Hematopoietic multipotent progenitor cell treated with erythropoietin and hydrocortisone succinate and interleukin-3 and kit ligand, for 8 days (in vitro differentiated cells): ENCODE measurements around the gene NKTR.
A peak's percentile ranks its signal among the peaks of the same experiment; 100 is the strongest.
"Not testable (repeated sequence)": the region's sequence is repeated elsewhere in the genome, so short reads cannot be mapped to it uniquely, and the experiment has no call there.

Experiments
- DNase-seq: peaks from one replicate; pipeline ENCODE4 v3.0.0-alpha.2; 2015

NKTR gene

GRCh38 chr3:42600111-42600957 is at the start of gene NKTR:
NKTR (plus strand) TSS chr3:42600686; CDS start chr3:42601007, 321 bp downstream.
- DNase-seq, result peak; percentile 98

DNA sequence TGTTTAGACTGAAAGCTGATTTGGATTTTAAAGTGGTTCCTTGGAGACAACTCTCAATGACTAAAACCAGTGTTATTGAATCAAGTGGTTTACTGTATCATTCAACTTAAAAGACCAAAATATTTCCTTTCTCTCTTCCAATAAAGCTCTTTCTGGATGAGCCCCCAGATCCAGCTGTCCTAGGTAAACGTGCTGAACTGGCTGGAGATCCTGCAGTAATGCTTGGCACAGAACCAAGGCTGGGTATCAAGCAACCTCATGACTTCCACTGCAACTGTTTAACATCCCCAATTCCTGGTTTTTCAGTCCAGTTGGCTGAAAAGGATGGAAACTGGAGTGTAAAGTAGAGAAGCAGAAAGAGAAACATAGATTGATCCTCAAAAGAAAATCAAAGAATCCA is 47.7 kb upstream of the NKTR start:
- DNase-seq, result no peak

- no peak for DNase-seq
Observed at GRCh38 chr3:42556089-42556632, 44.3 kb upstream of the NKTR start.

DNA sequence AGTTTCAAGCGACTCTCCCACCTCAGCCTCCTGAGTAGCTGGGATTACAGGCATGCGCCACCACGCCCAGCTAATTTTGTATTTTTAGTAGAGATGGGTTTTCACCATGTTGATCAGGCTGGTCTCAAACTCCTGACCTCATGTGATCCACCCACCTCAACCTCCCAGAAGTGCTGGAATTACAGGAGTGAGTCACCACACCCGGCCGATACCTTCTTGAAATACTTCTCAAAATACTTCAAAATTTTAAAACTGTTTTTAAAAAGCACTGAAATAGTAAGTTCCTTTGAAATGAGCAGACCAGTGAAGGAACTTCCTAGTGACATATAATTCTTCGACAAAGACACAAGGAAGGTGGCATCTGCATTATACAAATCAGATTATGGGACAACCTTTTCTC is 43.7 kb upstream of the NKTR start:
- DNase-seq, result not testable (repeated sequence)

DNA sequence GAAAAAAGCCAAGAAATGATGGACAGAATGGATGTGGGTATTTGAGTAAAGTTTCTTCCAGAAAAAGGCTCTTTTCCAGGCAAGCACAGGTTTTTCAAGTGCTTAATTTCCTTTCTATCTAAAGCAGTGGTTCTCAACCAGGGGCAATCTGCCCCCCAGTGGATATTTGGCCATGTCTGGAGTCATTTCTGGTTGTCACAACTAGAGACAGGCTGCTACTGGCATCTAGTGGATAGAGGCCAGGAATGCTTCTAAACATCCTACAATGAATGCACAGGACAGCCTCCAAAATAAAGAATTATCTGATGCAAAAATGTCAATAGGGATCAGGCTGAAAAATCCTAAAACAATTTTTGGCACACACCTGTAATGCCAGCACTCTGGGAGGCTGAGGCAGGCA is 42.6 kb upstream of the NKTR start:
- DNase-seq, result peak; percentile 31

DNA sequence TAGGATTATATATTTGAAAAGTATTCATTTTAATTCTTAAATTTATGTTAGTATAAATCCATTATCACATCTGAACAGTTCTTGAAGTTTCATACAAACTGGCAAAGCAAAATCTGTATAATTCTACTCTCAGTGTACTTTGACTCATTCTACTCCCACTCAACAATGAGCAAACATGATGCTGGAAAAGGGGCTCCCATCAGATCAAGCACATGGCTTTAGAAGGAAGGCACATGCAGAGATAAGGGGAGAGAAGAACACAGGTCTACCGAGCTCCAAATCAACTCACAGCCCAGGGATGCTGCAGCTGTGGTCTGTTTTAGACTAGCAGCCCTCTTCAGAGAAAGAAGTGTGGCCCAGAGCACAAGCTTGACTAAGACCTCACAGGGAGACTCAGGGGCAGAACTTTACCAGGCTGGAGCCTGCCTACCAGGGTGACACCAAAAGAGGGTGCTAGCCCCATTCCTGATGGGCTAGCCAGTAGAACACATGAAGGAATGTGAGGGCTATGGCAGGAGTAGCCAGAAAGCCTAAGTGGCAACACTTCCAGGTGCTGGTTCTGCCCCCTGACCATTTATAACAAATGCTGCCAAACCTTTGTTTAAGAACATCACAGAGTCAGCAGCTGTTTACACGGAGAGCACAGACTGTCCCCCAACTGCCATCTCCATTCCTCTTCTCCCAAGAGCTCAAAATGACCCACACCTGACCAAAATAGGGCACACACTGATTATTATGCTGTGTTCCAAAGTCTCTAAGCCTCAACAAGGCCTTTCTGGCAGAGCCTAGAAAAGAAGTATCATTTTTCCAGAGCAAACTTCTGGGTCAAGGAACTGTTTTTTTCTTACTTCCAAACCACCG is 38.2 kb upstream of the NKTR start:
- DNase-seq, result no peak

DNA sequence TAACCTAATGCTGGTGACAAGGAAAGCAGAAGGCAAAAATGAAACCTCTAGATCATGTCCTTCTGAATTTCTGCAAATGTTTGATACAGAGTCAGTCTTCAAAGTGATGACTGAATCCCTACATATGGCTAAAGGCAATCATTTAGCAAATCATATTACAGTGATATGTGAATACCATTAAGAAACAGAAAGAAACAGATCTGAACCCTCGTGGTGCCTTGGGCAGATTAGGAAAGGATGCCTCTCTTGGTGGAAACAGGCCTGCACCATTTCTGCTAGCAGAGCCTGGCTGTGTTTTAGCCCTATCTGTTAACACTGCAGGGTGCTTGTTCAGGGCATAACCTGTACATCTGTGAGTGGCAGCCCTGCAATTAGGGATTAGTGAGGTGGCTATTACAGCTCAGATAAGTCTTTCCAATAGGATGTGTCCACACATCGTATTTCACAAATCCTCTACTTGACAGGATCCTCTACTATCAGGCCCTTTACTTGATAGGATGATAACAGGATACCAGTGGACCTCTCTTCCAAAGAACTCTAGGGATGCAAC is 30.8 kb upstream of the NKTR start:
- DNase-seq, result no peak

DNA sequence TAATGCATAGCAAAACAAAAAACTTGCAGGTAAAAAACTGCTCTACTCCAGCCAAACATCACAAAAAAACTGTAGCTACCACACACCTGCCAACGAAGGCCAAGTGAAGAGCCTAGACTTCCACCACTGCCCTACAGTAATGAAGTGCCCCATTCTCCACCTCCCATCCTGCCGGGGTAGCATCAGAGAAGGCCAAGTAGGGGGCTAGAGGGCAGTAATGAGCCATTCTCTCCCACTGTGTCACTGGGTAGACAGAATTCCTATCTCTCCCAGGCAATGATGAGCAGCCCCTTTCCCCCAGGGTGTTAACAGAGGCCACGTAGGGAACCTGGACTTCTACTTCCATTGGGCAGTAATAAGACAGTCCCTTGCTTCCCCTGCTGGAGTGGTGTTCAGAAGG is 28.2 kb upstream of the NKTR start:
- DNase-seq, result peak; percentile 57

GRCh38 chr3:42575137-42575741 is 25.2 kb upstream of the NKTR start:
- DNase-seq, result no peak

GRCh38 chr3:42578054-42578453 is 22.4 kb upstream of the NKTR start:
- DNase-seq, result no peak

DNA sequence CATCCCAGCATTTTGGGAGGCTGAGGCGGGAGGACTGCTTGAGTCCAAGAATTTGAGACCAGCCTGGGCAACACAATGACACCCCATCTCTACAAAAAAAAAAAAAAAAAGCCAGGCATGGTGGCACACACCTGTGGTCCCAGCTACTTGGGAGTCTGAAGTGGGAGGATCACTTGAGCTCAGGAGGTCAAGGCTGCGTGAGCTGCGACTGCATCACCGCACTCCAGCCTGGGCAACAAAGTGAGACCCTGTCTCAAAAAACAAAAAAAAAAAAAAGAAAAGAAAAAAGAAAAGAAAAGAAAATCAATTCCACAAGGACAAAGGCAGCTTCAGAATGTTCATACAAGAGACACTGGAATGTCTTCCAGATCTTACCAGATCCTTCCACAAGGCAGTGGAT is 21.1 kb upstream of the NKTR start:
- not testable (repeated sequence) for DNase-seq

GRCh38 chr3:42581400-42581708 is 19.1 kb upstream of the NKTR start:
- DNase-seq, result no peak

- DNase-seq, result peak; percentile 97
Observed at GRCh38 chr3:42581709-42582473, 18.6 kb upstream of the NKTR start, which contains the start of gene SEC22C. SEC22C (minus strand) TSS chr3:42581967; CDS start chr3:42569046, 12,921 bp downstream.

DNA sequence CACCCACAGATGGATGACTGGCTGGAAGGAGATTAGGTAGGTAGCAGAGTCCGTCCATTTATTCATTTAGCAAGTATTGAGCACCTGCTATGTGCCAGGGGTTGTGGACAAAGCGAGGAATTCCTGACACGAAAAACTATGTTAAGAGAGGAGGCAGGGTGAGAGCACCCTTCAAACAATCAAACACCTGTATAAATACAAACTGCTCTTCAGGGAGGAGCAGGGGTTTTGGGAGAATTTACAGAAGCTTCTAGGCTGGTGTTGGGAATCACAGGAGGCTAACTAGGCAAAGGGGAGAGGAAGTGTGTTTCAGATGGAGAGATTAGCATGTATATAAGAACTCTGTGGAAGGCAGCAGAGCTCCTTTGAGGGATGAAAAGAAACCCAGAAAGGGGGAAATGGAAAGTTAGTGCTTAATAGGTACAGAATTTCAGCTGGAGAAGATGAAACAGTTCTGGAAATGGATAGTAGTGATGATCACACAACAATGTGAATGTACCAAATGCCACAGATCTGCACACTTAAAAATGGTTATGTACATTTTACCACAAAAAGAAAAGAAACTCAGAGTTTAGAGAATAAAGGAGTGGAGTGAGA is 17.9 kb upstream of the NKTR start:
- DNase-seq, result no peak

GRCh38 chr3:42588625-42589024 is 11.9 kb upstream of the NKTR start:
- DNase-seq, result no peak

- no peak for DNase-seq
Observed at GRCh38 chr3:42589382-42590109, 10.9 kb upstream of the NKTR start.

DNA sequence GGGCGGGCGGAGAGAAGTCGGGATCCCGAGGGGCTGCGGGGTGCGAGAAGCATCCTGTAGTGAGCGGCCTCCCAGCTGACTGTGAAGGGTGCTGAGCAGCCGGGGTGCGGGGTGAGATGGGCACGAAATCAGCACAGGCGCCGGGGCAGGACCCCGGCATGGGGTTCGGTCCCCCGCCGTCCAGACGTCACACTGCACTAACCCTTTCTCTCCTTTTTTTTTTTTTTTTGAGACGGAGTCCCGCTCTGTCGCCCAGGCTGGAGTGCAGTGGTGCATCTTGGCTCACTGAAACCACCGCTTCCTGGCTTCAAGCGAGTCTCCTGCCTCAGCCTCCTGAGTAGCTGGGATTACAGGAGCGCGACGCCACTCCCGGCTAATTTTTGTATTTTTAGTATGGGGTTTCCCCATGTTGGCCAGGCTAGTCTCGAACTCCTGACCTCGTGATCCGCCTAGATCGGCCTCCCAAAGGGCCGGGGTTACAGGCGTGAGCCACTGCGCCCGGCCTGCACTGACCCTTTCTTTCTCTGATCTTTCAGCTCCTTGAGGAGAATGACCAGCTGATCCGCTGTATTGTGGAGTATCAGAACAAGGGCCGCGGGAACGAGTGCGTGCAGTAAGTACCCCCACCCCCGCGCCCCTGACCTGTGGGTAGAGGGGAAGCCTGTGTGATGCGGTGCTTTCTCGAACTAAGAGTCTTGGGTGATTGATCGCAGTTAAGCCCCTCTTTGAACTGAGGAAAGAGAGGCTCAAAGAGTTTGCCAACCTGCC is 9.3 kb upstream of the NKTR start:
- DNase-seq, result no peak

- no peak for DNase-seq
Observed at GRCh38 chr3:42591811-42592210, 8.7 kb upstream of the NKTR start.

DNA sequence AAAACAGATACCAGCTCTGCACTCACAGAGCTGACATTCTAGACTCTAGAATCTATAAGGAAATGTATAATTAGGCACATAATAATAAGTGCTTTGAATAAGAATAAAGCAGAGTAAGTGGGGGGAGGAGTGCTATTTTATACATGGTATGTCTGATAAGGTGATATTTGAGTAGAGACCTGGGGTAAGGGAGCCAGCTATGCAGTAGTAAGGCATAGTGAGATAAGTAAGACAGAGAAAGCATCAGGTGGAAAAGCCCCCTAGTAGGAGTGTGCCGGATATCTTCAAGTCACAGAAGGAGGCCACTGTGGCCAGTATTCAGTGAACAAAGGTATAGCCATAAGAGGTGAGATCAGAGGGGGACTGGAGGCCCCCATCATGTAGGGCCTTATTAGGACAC is 6.9 kb upstream of the NKTR start:
- peak; percentile 36 for DNase-seq

DNA sequence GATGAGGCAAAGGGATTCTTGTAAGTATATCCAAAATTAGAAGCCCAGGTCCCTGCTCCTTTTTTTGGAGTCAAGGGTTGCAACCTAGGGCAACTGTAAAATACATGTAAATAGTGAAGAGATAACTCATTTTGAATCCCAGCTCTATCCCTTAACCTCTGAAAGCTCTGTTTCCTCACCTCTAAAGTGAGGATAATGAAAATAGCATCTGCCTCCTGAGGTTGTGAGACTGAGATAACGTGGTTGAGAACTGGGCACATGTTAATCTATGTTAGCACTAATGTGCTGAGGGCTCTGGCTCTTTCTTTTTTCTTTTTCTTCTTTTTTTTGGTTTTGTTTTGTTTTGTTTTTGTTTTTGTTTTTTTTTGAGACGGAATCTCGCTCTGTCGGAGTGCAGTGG is 4.8 kb upstream of the NKTR start:
- DNase-seq, result peak; percentile 39
